KBM-7 (cell line): Measurements from ENCODE around the gene SDK2.

Experiments used
- DNase-seq: peaks from one replicate; pipeline ENCODE4 v3.0.0-alpha.2; 2015
- in situ Hi-C: fragments of 300-500 bp; cut with MboI; formaldehyde crosslinking; loops from 2 replicates; pipeline ENCODE4 v1.14.3; 2020; ENCODE audit warnings: low sequenced_read_pairs, low pct_unique_long_range_greater_than_20kb, mixed read lengths

SDK2 gene

GRCh38 chr17:73575470-73576221, 68.6 kb downstream of the SDK2 start:
- in situ Hi-C loops, result no loop called here
- no peak for DNase-seq

- in situ Hi-C loops, result no loop called here
- no peak for DNase-seq
Measured at GRCh38 chr17:73571511-73572130, 72.6 kb downstream of the SDK2 start.

GRCh38 chr17:73569762-73570319, 74.4 kb downstream of the SDK2 start:
- in situ Hi-C loops, result no loop called here

GRCh38 chr17:73568934-73569333, 75.3 kb downstream of the SDK2 start:
- DNase-seq, result no peak
- in situ Hi-C loops, result no loop called here

More at GRCh38 chr17:73569762-73570319, 74.4 kb downstream of the SDK2 start:
- DNase-seq, result no peak

- in situ Hi-C loops, result no loop called here
- DNase-seq, result no peak
Measured at GRCh38 chr17:73566905-73567782, 77.1 kb downstream of the SDK2 start.

GRCh38 chr17:73564843-73565242, 79.4 kb downstream of the SDK2 start:
- in situ Hi-C loops, result no loop called here
- no peak for DNase-seq

GRCh38 chr17:73562896-73563295, 81.3 kb downstream of the SDK2 start:
- DNase-seq, result no peak
- in situ Hi-C loops, result no loop called here

GRCh38 chr17:73561111-73561510, 83.1 kb downstream of the SDK2 start:
- DNase-seq, result no peak
- in situ Hi-C loops, result no loop called here

- DNase-seq, result no peak
Measured at GRCh38 chr17:73560661-73561060, 83.6 kb downstream of the SDK2 start.

GRCh38 chr17:73559532-73559931, 84.7 kb downstream of the SDK2 start:
- in situ Hi-C loops, result no loop called here
- DNase-seq, result no peak

More at GRCh38 chr17:73560661-73561060, 83.6 kb downstream of the SDK2 start:
- in situ Hi-C loops, result no loop called here

GRCh38 chr17:73555199-73555960, 88.9 kb downstream of the SDK2 start:
- DNase-seq, result no peak
- in situ Hi-C loops, result no loop called here

- in situ Hi-C loops, result no loop called here
- no peak for DNase-seq
Measured at GRCh38 chr17:73554498-73554897, 89.7 kb downstream of the SDK2 start.

GRCh38 chr17:73553311-73553710, 90.9 kb downstream of the SDK2 start:
- in situ Hi-C loops, result no loop called here
- DNase-seq, result no peak

- no peak for DNase-seq
- in situ Hi-C loops, result no loop called here
Measured at GRCh38 chr17:73552300-73553048, 91.8 kb downstream of the SDK2 start.

- in situ Hi-C loops, result no loop called here
- no peak for DNase-seq
Measured at GRCh38 chr17:73551759-73552158, 92.5 kb downstream of the SDK2 start.

- no peak for DNase-seq
- in situ Hi-C loops, result no loop called here
Measured at GRCh38 chr17:73551144-73551543, 93.1 kb downstream of the SDK2 start.

GRCh38 chr17:73550556-73550955, 93.7 kb downstream of the SDK2 start:
- DNase-seq, result no peak
- in situ Hi-C loops, result no loop called here

- in situ Hi-C loops, result no loop called here
- DNase-seq, result no peak
Measured at GRCh38 chr17:73549841-73550430, 94.3 kb downstream of the SDK2 start.
